ENCODE data around the gene PASK. TPM values are rescaled to one million over a fixed set of nuclear protein-coding genes. Genes with fewer than 3 reads are reported as not detected.
A peak's percentile ranks its signal among the peaks of the same experiment; 100 is the strongest.

Gene PASK
- total and polyA plus RNA-seq, 2 donors (not counting 1 experiment from before 2014, with no cell fraction given): 48.2 to 144 TPM

GRCh38 chr2:241108271-241109209, 40.7 kb downstream of the PASK start:
- CTCF ChIA-PET: interaction anchor here (3.3 kb wide), 1 partner anchor 8 kb away, joined by 20 read pairs; the partner anchor contains the start of gene MTERF4
- peaks cover 35 to 65% of the 10 kb centered on the region in 2 donors for H3K4me1 ChIP-seq (ENCODE audit: control insufficient read depth in 2 of 2, insufficient read depth in 2 of 2, low read length in 2 of 2)
- no peaks in the 10 kb centered on the region for H3K9me3 Mint-ChIP-seq (ENCODE audit: insufficient read depth)

More at GRCh38 chr2:241108271-241109209, 40.7 kb downstream of the PASK start:
- Histone ChIP-seq H3K36me3 (replicated peaks in 1 of 2; ENCODE audit: control extremely low read depth in 1 of 2, control insufficient read depth in 1 of 2, extremely low read depth in 1 of 2, insufficient read depth in 2 of 2, low read length in 1 of 2) (peaks cover 0 to 10% of the 10 kb centered on the region in 2 experiments), H3K79me2 (ENCODE audit: control insufficient read depth, insufficient read depth, low read length) (peaks cover 3% of the 10 kb centered on the region), H4K20me1 (ENCODE audit: control insufficient read depth, insufficient read depth, low read length, poor library complexity, severe bottlenecking) (no peaks in the 10 kb centered on the region), H3K9me3 (ENCODE audit: control extremely low read depth in 1 of 3, control insufficient read depth in 2 of 3, insufficient read depth in 1 of 3, low read length in 2 of 3) (peaks cover 0 to 6% (median 0%) of the 10 kb centered on the region in 3 donors), H3K4me3 (ENCODE audit: control extremely low read depth in 1 of 5, extremely low read depth in 1 of 5, insufficient read depth in 1 of 5, low read depth in 2 of 5, low read length in 4 of 5) (peak overlapping the region in 1 of 5 experiments; percentile 19), H2AFZ (ENCODE audit: insufficient read depth, low read depth, low read length, poor library complexity, severe bottlenecking) (peak overlapping the region; percentile 1), H3K9ac (ENCODE audit: low read length) (peak overlapping the region; percentile 24), H3K27me3 (replicated peaks in 1 of 4; ENCODE audit: control extremely low read depth in 1 of 4, control insufficient read depth in 3 of 4, insufficient read depth in 4 of 4, low read length in 3 of 4) (no peaks in the 10 kb centered on the region), H3K27ac (ENCODE audit: low read length in 2 of 2) (peak overlapping the region; percentile 89 to 95), H3K4me2 (replicated peaks; ENCODE audit: low read depth, low read length, poor library complexity, severe bottlenecking) (peak overlapping the region; percentile 48)
- peaks cover 53% of the 10 kb centered on the region for H3K4me1 Mint-ChIP-seq
- H3K4me3 Mint-ChIP-seq: peak overlapping the region; percentile 63
- DNase-seq (no peak), ATAC-seq (ENCODE audit: low read depth) (no peak)
- TF ChIP-seq CTCF (IDR thresholded peaks at IDR 0.05): no peak
- no peak for TF ChIP-seq EZH2 (IDR thresholded peaks at IDR 0.05; ENCODE audit: borderline replicate concordance, insufficient read depth, low read depth, low read length, poor library complexity, severe bottlenecking)
- WGBS (ENCODE audit: insufficient coverage): 73% methylated on average over 22 of the region's 35 CpGs
- no peaks in the 10 kb centered on the region for H3K27me3 Mint-ChIP-seq
- intact Hi-C loops (cut with micrococcal nuclease): loop anchor here (10.0 kb wide), 1 partner anchor 544 kb away; the partner anchor contains the start of genes DUSP28 and RNPEPL1
- POLR2A ChIA-PET: interaction anchor here (2.6 kb wide), 1 partner anchor 18 kb away, joined by 9 read pairs; no protein-coding TSS in a partner anchor
- H3K27ac Mint-ChIP-seq: peak overlapping the region; percentile 97

Data from B cell (primary cell).